ENCODE measurements around the gene NR2C2. TPM values are rescaled to one million over a fixed set of nuclear protein-coding genes. Genes with fewer than 3 reads are reported as not detected.
"Not testable (repeated sequence)": the region's sequence is repeated elsewhere in the genome, so short reads cannot be mapped to it uniquely, and the experiment has no call there.

The NR2C2 gene
- polyA plus RNA-seq, 1 donor = 66.5 TPM

- DNase-seq = no peak
These were observed 9.8 kb downstream of the NR2C2 start for GRCh38 chr3:14957153-14957552.

GRCh38 chr3:14957925-14958324, 10.5 kb downstream of the NR2C2 start:
- no peak for DNase-seq

DNA sequence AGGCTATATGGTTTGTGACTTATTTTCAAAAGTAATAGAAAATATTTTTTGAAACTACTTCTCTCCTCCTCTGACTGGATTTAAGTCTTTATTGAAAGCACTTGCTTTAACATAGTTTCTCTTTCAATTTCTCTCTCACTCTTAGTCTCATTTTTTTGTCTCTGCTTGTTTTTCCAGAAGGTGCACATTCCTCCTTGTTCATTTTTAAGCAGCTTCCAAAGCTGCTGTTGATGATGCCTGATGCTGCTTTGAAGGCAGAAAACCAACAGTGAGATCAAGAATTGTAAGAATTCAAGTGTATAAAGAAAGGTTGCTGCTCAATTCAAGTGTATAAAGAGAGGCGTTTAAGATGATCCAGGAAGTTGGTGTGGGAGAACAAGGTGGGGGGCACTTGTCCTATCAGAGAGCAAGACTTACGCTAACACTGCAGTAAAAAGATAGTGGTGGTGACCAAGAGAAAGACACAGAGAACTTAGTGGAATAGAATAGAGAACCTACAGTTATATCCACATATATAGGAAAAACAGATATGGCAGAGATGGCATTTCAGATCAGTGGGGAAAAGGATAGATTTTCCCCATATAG, 12.1 kb downstream of the NR2C2 start:
- DNase-seq = no peak

DNA sequence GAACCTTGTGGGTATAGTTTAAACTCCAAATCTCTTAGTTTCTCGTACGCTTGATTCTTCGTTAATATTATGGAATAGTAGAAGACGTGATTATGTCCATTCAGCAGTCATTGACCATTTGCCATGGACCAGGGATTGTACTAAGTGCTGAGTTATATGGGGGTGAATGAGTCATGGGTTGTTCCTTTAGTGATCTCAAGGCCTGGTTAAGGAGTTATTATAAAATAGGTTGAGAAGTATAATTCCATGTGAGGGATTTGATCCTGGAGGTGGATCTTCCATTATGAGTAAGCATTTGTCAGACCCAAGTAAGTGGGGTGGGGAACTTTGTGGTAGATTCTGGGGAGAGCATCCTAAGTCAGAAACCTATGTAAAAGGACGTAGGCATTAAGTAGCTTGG, 15.4 kb downstream of the NR2C2 start:
- DNase-seq = no peak

GRCh38 chr3:14967285-14967684, 19.9 kb downstream of the NR2C2 start:
- DNase-seq = no peak

- no peak for DNase-seq
These were observed 22.3 kb downstream of the NR2C2 start for GRCh38 chr3:14969671-14970070.

DNA sequence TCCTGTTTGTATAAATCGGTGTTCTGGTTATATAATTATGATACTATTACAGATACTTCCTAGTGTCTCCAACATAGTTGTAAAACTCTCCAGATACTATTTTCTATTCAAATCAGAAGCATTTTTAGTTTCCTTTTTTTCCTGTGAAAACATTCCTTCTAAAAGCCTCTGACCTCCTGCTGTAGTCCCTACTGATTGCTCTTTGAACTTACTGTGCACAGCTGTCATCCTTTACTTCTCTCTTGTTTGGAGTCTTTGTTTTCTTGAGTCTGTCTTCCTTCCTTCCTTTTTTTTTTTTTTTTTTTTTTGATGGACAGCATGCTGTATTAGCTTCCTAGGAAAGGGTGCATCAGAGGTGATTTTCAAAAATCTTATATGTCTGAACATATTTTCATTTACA, 28.9 kb downstream of the NR2C2 start:
- no peak for DNase-seq

DNA sequence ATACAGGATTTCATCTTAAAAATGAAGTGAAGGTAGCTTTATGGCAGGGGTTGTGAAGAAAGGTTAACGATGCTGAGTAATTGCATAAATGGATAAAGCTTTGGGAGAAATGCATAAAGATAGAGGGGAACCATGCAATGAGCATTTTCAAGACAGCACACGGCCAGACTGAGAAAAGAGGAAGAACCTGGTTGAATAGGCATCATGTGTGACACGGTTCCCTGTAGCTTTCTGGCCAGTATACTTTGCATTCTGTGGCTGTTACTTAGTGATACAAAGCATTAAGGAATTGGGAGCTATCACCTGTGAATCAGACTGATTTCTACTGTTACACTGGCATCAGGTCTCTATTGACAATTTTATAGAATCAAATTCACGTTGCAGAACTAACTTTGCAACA, 33.3 kb downstream of the NR2C2 start:
- no peak for DNase-seq

DNA sequence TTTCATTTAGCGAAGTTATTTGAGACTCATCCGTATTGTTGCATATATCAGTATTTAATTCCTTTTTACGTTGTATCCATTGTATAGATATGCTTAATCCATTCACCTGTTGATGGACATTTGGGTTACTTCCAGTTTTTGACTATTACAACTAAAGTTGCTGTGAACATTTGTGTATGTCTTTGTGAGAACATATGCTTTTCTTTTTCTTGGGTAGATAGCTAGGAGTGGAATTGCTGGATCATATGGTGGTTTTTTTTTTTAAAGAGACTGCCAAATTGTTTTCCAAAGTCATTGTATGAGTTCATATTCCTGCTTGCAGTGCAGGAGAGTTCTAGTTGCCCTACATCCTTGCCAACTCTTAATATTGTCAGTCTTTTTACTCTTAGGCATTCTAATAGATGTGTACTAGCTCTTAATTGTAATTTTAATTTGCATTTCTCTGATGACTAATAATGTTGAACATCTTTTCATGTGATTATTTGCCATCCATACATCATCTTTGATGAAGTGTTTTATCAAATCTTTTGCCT, 37.3 kb downstream of the NR2C2 start:
- no peak for DNase-seq

- DNase-seq = no peak
These were observed 41.6 kb downstream of the NR2C2 start for GRCh38 chr3:14988988-14989394.

DNA sequence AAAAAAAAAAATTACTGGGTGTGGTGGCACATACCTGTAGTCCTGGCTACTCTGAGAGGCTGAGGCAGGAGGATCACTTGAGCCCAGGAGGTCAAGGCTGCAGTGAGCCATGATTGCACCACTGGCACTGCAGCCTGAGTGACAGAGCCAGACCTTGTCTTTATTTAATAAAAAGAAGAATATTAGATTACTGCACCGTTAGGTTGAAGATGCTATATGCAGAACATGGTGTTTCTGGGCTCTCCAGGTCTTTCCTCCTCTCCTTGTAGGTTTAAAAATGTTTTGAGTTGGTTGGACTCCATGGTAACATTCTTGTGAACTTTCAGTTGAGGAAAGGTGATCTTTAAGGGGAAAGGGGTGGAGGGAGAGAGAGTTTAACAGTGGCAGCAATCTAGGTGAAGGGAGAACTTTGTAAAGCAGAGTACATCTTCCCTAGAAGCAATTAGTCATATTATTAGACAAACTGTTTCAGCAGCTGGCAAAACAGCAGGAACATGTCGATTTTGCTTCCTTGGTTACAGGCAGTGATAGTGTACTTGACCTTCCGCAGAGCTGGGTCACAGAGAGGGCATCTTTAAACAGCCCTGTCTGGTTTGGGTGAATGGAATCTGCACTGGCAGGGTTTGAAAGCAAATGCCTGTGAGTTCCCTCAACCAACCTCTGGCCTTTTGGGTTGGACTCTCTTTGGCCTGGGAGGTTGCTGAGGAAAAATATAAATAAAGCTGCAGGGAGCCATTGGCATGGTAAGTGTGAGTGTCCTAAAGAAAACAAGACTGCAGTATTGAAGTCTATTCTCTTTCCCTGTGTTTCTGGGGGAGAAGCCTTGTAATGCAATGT, 42.8 kb downstream of the NR2C2 start:
- no peak for DNase-seq

- DNase-seq = no peak
These were observed 43.4 kb downstream of the NR2C2 start for GRCh38 chr3:14990780-14991148.

DNA sequence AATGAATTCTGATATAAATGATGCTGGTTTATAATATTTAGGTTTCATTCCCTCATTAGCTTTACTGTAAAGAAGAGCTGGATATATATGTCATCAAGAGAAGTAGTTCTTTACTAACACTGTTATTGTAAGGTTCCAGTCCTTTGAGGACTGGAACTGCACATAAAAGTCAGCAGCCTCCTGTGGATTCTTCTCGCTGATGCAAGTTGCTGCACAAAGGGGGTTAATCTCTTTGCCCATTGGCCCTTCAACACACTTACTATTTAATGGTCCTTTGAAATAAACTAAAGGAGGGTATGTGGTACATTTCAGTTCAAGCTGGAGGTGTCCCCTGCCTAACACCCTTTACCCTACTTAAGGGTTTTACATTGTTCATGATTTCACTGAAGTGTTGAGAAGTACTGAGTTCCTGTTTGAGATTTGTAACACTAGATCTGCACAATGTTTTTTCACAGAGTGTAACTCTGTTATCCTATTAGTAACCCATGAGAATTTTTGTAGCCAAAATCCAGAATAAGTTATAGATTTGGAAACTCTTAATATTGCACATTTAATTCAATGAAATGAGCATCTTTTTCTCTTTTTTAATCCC, 43.9 kb downstream of the NR2C2 start:
- no peak for DNase-seq

DNA sequence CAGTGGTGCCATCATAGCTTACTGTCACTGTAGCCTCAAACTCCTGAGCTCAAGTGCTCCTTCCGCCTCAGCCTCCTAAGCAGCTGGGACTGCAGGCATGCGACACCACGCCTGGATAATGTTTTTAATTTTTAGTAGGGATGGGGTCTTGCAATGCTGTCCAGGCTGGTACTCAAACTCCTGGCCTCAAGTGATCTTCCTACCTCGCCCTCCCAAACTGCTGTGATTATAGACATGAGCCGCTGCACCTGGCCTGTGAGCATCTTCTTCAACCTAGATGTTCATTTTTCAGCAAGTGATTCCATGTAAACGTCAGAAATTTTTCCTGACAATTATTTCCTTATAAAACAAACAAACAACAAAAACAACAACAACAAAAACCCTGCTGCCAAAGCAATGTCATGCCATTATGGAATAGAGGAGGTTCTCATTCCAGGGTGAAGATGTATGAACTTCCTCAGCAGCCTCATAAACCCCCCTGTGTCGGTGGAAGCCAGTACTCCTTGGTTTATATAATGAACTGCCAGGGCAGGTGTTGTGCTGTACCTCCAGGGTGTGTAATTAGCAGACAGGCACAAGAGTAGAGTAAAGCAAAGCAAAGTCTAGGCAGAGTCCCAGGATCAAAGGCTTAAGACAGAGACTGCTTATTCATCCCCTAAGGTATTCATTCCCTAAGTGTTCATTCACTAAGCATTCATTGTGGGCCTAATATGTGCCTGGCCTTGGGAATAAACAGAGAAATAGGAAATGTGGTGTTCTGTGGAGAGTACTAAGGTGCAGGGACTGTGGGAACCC, 44.6 kb downstream of the NR2C2 start:
- no peak for DNase-seq

- no peak for DNase-seq
These were observed 50.6 kb downstream of the NR2C2 start for GRCh38 chr3:14997941-14998340.

- DNase-seq = not testable (repeated sequence)
These were observed 51.8 kb downstream of the NR2C2 start for GRCh38 chr3:14999182-14999581.

DNA sequence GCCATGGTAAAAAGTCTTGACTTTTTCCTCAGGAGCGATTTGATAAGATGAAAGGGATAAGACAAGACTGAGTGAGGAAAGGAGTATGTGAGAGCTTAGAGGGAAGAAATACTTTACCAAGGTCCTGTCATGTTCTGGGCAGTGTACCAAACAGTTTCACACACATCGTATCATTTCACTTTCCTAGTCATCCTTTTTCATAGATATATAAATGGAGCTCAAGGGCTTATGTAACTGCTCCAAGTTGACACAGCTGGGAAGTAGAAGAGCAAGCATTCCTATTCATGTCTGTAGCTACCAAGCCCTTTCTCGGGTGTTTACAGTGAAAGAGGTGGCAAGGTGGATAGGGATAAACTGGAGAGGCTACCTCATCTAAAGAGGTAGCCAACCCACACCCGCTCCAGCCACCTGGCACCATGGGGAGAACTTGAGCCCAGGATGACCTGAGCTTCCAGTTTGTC, 60.3 kb downstream of the NR2C2 start:
- no peak for DNase-seq

DNA sequence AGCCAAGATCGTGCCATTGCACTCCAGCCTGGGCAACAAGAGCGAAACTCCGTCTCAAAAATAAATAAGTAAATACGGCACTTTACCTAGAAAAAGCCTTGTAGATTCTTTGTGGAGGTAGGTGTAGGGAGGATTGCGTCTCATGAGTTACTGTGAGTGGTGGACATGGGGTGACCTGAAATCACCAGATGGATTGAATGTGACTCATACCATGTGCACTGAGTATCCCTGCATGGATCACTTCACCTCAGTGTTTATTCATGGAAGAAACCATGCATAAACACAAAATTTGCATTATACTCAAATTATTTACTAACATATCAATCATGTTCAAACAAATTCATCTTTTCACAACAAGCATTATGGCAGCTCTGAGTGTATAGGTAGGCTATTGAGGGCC, 61.8 kb downstream of the NR2C2 start:
- DNase-seq = no peak

DNA sequence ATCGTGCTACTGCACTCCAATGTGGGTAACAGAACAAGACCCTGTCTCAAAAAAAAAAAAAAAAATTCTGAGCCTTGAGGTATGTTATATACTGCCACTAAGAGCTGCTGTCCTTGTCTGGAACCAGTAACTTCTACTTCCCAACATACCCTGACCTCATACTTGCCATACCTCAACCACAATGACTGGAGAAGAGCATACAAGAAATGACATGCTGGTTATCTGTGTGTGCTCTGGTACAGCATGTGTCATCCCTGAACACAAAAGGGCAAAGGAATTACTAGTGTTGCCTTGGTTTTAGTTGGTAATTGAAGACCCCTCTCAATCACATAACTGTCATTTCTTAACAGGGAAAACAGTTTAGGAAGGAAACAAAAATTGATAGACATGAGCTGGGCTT, 63.3 kb downstream of the NR2C2 start:
- DNase-seq = no peak

DNA sequence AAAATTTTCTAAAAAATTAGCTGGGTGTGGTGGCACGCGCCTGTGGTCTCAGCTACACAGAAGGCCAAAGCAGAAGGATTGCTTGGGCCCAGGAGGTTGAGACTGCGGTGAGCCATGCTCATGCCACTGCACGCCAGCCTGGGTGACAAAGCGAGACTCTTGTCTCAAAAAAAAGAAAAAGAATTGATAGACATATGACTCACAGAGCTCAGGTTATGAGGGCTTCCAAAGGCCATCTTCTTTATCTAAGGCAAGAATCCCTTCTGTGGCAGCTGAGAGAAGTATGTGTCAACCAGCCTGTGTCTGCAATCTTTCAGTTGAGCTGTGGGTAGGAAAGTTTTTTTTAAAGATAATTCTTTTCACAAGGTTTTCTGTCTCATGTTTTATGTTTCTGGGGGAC, 63.8 kb downstream of the NR2C2 start:
- no peak for DNase-seq

GRCh38 chr3:15014606-15015328, 67.4 kb downstream of the NR2C2 start:
- no peak for DNase-seq

GRCh38 chr3:15015456-15015855, 68.1 kb downstream of the NR2C2 start:
- no peak for DNase-seq

All from left kidney (tissue), 2 donors.